HG02970 (cell line): ENCODE measurements around the gene PHRF1.

Experiments
- ATAC-seq: cut with Tn5 transposase; IDR thresholded peaks from one replicate; pipeline ENCODE4 v1.9.1; 2021; ENCODE audit warnings: mild to moderate bottlenecking, moderate library complexity, moderate number of reproducible peaks; ENCODE audit not compliant: unreplicated experiment, low FRiP score

The PHRF1 gene

GRCh38 chr11:613369-613968 lies 37.2 kb downstream of the PHRF1 start:
- no peak for ATAC-seq

DNA sequence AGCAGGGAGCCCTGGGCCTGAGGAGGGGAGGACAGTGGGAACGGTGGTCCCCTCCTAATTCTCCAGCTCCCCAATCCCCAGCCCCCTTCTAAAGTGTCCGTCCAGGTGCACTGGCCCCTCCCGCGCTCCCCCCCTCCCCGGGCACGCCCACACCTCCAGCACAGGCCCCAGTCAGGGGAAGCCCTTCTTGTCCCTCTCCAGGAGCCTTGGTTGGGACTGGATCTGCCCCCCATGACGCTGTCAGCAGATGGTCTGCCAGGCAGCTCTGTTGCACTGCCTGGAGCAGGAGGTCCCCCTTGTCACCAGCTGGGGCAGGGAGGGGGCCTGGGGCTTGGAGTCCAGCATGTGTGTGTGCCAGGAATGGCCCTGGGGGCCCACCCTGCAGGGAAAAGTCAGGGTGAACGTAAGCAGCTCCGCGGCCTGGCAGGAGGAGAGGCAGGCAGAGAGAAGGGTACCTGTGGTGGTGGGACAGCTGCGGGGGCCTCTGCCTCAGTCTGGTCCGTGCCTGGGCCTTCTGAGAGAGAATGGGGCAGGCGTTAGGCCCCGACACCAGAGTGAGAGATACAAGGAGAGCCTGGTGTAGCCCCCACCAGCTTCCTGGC lies 37.9 kb downstream of the PHRF1 start:
- ATAC-seq = no peak

DNA sequence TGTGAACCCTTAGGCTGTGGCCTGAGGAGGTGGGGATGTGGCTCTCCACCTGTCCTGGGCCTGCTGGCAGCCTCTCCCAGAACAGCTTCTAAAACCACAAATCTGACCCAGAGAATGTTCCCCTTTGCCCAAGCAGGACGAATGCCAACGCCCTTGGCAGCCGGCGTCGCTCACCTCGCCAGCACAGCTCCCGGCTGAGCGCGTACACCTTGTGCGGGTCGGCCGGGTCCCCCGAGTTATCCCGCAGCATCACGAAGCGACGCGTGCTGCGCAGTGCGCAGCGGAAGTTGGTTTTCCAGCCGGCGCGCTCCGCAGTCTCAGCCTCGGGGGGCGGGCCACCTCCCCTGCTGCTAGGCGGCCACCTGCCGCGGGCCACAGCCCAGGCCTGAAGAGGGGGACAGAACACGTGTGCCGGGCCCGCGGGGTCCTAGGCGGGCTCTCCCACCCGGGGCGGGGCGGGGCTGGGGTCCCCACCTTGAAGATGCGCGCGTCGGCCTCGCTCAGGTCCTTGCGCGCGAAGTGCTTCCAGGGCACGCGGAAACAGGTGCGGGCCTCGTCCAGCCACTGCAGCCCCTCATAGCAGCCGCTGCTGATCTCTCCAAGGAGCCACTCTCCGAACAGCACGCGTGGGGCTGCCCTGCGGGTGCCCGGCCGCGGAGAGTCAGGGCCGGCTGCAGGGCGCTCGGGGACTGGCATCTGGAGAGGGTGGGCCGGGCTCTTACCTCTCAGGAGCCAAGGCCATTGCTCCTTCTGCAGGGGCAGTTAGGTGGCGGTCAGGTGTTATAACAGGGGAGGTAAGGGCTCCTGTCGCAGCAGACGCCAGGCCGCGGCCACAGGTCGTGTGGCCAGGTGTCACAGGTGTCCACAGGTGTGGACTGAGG lies 38.6 kb downstream of the PHRF1 start:
- ATAC-seq = no peak

DNA sequence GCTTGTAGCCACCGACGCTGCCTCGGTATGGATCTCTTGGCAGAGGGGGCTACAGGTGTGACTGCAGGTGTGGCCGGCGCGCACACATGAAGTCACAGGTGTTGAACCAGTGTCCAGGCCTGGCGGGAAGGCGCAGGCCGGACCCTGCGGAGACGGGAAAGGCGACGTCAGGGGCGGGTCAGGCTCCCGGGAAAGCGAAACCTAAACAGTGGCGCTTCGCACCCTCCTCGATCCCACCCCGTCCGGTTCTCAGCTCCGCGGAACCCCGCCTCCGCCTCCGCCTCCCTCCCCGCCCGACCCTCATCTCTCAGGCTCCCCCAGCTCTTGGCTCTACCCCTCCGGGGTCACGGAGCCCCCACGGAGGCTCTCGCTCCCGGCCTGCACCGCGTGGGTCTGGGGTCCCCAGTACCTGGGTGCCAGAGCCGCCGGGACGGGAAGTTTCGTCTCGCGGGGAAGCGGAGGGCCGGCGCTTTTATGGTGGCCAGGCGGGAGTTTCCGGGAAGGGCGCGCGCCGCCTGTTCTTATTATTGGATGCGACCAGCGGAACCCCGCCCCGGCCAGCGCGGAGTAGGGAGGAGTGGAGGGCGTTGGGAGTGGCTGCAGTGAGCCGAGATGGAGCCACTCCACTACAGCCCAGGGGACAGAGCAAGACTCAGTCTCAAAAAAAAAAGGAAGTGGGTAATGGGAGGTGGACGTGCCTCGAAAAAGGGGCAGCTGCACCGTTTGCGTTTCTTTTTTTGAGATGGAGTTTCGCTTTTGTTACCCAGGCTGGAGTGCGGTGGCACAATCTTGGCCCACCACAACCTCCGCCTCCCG lies 39.4 kb downstream of the PHRF1 start, which contains the start of gene IRF7:
TSS of gene IRF7 (minus strand) at position 447 of the 816 bp plus-strand sequence. CDS start 586 bp downstream, outside the sequence.
- peak; percentile 69 for ATAC-seq

GRCh38 chr11:616320-617198 lies 40.3 kb downstream of the PHRF1 start:
- ATAC-seq = no peak

DNA sequence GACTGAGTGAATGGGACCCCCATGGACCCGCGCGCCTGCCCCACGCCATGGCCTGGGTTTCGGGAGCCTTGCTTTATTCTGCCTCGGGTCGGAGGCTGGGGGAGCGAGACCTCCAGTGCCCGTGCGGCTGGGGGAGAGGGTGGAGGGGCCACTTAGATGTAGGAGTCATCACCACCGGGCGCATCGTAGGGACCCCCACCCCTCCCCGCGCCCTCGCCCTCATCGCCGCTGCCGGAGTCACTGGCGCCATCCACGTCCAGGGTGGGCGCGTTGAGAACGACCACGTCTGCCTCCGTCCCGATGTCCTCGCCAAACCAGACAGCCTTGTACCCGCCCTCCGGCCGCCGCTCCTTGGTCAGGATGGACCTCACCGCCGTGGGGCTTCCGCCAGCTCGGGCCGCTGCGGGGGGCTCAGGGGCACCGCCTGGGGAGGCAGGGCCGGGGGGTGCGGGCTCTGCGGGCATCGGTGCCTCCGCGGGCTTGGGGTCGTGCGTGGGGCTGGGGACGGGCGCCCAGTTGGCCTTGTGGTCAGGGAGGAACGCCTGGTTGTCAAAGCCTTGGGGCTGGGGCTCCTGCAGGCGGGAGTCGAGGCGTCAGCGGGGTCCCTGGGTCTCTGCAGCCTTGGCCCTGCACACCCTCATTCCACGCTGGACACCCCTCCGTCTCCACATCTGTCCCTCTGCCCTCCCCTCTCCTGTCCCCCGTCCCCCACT lies 41.1 kb downstream of the PHRF1 start:
- no peak for ATAC-seq

DNA sequence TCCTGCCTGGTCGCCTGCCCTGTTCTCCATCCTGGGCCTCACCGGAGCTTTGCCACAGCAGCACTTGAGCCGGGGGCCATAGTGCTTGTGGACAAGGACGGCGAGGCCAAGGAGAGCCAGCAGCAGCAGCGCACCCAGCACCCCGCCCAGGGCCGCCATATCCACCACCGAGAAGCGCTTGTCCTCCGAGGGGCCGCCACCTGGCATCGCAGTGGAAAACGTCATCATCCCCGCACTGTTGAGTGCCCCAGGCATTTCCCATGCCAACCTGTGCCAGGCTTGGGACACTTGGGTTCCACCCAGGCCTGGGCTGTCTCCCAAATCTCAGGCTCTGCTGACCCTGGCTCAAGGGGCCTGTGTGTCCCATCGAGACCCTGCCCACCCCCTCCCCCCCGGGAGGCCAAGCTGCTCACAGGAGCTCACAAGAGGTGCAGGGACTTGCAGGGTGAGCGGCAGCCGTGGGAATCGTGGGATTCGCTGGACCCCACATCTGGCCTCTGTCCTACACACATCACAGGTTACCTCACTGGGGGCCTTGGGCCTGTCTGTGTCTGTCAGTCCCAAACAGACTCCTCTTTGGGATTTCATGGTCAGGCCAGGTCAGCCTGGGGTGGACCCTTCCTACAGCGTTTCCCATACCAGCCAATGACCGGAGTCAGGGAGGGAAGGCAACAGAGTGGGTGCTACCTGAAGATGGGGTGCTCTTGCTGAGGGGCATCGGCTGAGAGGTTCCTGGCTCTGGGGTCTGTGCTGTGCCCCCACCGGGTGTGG lies 41.8 kb downstream of the PHRF1 start:
- no peak for ATAC-seq

- ATAC-seq = no peak
These were observed 42.8 kb downstream of the PHRF1 start for GRCh38 chr11:618856-619627.

DNA sequence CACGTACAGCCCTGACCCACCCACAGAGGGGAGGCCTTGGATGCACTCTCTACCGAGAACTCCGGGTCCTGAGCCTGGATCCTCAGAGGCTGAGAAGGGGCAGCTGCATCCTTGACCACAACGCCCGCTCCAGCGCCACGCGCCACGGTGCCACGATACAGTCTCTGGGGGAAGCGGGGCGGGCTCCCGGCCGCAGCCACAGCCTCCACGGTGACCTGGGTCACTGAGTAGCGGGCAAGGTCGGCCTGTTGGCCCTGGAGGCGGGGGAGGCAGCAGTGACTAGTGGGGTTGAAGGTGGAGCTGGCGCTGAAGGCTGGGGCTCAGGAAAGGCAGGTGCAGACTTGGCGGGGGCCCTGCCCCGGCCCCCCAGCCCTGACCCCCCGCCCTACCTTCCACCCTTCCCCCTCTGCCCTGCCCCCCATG lies 43.4 kb downstream of the PHRF1 start:
- no peak for ATAC-seq

- ATAC-seq = no peak
These were observed 43.9 kb downstream of the PHRF1 start for GRCh38 chr11:620201-620600.

GRCh38 chr11:620935-621814 lies 44.9 kb downstream of the PHRF1 start:
- ATAC-seq = no peak

DNA sequence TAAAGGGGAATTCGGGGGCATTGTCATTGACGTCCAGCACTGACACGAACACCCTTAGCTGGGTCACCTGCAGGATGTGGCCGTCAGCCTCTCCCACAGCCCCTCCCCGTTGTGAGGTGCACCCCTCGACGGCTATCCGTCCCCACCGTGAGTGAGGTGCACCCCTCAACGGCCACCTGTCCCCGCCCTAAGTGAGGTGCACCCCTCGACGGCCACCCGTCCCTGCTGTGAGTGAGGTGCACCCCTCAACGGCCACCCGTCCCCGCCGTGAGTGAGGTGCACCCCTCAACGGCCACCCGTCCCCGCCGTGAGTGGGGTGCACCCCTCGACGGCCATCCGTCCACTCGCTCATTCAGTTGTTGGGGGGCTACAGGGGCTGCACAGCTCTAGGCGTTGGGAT lies 45.6 kb downstream of the PHRF1 start:
- no peak for ATAC-seq

DNA sequence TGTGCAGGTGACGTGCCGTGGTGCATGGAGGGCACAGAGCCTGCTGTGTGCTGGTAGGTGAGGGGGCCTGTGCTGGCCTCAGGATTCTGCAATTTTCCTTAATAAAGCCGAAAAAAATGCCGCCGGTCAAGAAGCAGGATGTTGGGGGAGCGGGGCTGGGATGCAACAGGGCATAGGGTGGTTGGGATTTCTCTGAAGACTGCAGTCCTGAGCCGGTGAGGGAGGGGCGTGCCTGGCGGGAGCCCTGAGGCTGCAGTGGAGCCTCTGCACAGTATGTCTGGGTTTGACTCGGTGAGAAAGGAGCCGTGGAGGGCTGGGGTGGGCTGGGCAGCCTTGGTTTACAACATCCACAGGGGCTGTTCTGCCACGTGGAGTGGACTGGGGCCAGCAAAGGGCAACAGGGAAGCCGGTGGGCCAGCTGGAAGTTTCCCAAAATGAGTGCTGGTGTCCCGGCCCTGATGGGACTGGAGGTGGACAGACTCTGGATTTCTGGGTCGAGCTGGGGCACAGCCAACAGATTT lies 47.1 kb downstream of the PHRF1 start:
- no peak for ATAC-seq

GRCh38 chr11:623999-624704 lies 47.9 kb downstream of the PHRF1 start:
- ATAC-seq = no peak

DNA sequence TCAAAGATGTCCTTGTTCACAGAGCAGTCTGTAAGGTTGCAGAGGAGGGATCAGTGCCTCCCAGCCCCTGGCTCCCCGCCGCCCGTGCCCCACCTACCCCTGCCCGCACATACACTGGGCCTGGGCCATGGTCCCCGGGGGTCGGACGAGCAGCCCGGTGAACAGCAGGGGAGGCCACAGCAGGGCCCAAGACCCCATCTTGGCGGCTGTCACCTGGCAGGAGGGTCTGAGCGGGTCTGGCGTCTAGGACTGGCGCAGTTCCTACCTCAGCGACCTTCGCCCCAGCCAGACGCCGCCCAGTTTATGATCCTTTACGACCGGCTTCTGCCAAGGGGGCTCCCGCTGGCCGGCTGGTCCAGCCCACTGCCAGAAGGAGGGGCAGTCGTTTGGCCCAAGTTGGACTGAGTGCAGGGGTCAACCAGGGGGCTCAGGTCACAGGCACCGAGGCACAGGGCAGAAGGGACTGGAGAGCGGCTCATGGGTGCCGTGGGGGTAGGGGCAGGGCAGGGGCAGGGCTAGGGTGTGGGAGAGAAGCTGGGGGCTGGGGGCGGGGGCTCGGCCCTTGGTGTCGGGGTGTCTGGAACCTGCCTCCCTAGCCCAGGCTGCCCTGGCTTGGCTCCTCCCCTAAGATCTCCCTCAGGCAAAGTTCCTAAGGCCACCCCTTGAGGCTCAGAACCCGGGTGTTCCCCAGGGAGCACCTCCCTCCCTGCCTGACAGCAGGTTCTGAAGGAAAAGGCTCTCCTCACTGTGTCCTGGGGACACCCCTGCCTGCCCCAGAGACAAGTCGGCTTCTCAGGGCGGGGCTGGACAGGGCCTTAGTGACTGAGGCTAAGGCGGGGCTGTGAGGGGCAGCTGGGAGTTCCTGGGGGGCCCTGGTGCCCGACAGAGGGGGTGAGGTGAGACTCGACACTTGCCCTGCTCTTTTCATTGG lies 48.7 kb downstream of the PHRF1 start, which contains the start of gene CDHR5:
TSS of gene CDHR5 (minus strand) at position 251 of the 931 bp plus-strand sequence. CDS start at position 198, 53 bp downstream.
- ATAC-seq = no peak
